Measurements from ENCODE around the gene SLC1A7. TPM values are rescaled to one million over a fixed set of nuclear protein-coding genes. Genes with fewer than 3 reads are reported as not detected.

The SLC1A7 gene
- total RNA-seq, 1 donor from 2014 or later: not detected

DNA sequence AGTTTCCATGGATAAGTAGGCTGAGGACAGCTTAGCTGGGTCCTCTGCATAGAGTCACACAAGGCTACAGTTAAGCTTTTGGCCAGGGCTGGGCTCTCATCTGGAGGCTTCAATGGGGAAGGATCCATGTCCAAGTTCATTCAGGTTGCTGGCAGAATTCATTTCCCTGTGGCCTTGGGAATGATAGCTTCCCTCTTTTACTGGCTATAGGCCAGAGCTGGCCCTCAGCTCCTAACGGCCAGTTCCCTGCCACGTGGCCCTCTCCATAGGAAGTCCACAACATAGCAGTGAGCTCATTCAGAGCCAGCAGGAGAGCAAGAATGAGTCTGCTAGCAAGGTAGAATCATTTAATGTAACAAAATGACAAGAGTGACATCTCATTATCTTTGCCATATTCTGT is 95.5 kb downstream of the SLC1A7 start:
- H3K27ac ChIP-seq: no peak overlapping the region
- H3K36me3 ChIP-seq: peaks cover 0 to 19% of the 10 kb centered on the region in 2 donors
- H3K4me1 ChIP-seq: peaks cover 17% of the 10 kb centered on the region
- H3K9me3 ChIP-seq: no peaks in the 10 kb centered on the region
- H3K4me3 ChIP-seq: no peak overlapping the region
- intact Hi-C loops (cut with DNase I): no loop called here
- no peak for DNase-seq (ENCODE audit: extremely low spot score in 2 of 2)
- no peak for TF ChIP-seq POLR2A (IDR thresholded peaks at IDR 0.05)
- TF ChIP-seq POLR2AphosphoS5 (IDR thresholded peaks at IDR 0.05; ENCODE audit: insufficient read depth in 1 of 2, low read depth in 1 of 2): no peak
- no peak for TF ChIP-seq CTCF (IDR thresholded peaks at IDR 0.05)
- H3K27me3 ChIP-seq: no peaks in the 10 kb centered on the region

DNA sequence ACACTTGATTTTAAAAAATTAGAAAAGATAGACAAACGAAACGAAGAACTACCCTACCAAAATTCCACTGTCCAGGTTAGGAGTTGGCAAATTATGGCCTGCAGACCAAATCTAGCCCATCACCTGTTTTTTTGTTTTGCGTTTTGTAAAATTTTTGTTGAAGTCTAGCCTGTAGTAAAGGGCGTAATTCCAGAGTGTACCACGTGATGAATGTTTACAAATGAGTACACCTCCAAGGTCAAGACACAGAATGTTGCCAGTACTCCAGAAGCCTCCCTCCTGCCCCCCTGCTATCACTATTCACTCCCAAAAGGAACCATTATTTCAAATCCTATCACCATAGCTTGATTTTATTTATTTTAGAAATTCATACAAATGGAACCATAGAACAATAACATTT is 97.5 kb downstream of the SLC1A7 start:
- Histone ChIP-seq H3K36me3 (peaks cover 0 to 22% of the 10 kb centered on the region in 2 donors), H3K27me3 (no peaks in the 10 kb centered on the region), H3K4me1 (peaks cover 8% of the 10 kb centered on the region), H3K4me3 (no peak overlapping the region), H3K9me3 (no peaks in the 10 kb centered on the region), H3K27ac (no peak overlapping the region)
- intact Hi-C loops (cut with DNase I): no loop called here
- TF ChIP-seq POLR2A (IDR thresholded peaks at IDR 0.05): no peak
- TF ChIP-seq POLR2AphosphoS5 (IDR thresholded peaks at IDR 0.05; ENCODE audit: insufficient read depth in 1 of 2, low read depth in 1 of 2): no peak
- no peak for TF ChIP-seq CTCF (IDR thresholded peaks at IDR 0.05)
- DNase-seq (ENCODE audit: extremely low spot score in 2 of 2): no peak

- TF ChIP-seq CTCF (IDR thresholded peaks at IDR 0.05) (no peak), POLR2A (IDR thresholded peaks at IDR 0.05) (no peak), POLR2AphosphoS5 (IDR thresholded peaks at IDR 0.05; ENCODE audit: insufficient read depth in 1 of 2, low read depth in 1 of 2) (no peak)
- DNase-seq (ENCODE audit: extremely low spot score in 2 of 2): no peak
- Histone ChIP-seq H3K27me3 (no peaks in the 10 kb centered on the region), H3K27ac (no peak overlapping the region), H3K36me3 (peaks cover 0 to 25% of the 10 kb centered on the region in 2 donors), H3K4me3 (no peak overlapping the region), H3K9me3 (no peaks in the 10 kb centered on the region), H3K4me1 (peaks cover 6% of the 10 kb centered on the region)
- intact Hi-C loops (cut with DNase I): no loop called here
Measured at GRCh38 chr1:53043271-53043670, 99.2 kb downstream of the SLC1A7 start.

DNA sequence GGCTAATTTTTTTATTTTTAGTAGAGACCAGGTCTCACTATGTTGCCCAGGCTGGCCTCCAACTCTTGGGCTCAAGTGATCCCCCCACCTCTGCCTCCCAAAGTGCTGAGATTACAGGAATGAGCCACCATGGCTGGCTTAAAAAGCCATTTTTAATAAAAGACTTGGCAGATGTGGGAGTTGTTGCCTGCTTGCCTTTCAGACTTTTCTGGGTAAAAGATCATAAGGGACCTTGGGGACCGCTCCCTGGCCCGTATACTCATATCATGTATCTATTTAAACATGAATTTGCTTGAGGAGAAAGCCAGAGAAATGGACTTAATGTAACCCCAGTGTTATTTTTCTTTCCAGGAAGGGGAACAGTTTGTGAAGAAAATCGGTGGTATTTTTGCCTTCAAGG is 103.9 kb downstream of the SLC1A7 start:
- intact Hi-C loops (cut with DNase I): no loop called here
- no peaks in the 10 kb centered on the region for H3K4me1 ChIP-seq
- H3K27ac ChIP-seq: no peak overlapping the region
- DNase-seq (ENCODE audit: extremely low spot score in 2 of 2): no peak
- no peaks in the 10 kb centered on the region for H3K9me3 ChIP-seq
- TF ChIP-seq POLR2AphosphoS5 (IDR thresholded peaks at IDR 0.05; ENCODE audit: insufficient read depth in 1 of 2, low read depth in 1 of 2): no peak
- H3K27me3 ChIP-seq: no peaks in the 10 kb centered on the region
- peaks cover 0 to 21% of the 10 kb centered on the region in 2 donors for H3K36me3 ChIP-seq
- no peak overlapping the region for H3K4me3 ChIP-seq

Small RNA genes within 50 kb of the gene (small RNA-seq; reads per million reads assigned to genes)
- gene HIGD1AP11: not detected

Other genes with a start within 250 kb of the SLC1A7 start
- 90.8 TPM for gene ECHDC2, start 220.9 kb downstream of the SLC1A7 start, total RNA-seq
- gene SCP2, start 215.4 kb downstream of the SLC1A7 start, total RNA-seq: 61.9 TPM
- gene PODN, start 80.4 kb downstream of the SLC1A7 start, total RNA-seq: 207 TPM
- gene CPT2, start 54.2 kb upstream of the SLC1A7 start, total RNA-seq: 16.7 TPM
- 50.6 TPM for gene CZIB, start 78.0 kb upstream of the SLC1A7 start, total RNA-seq
- 23.6 TPM for gene MAGOH, start 95.9 kb upstream of the SLC1A7 start, total RNA-seq
- 21.1 TPM for gene LRP8, start 185.4 kb upstream of the SLC1A7 start, total RNA-seq